Right atrium auricular region (tissue), 2 donors: ENCODE measurements around the gene IRF2. TPM values are rescaled to one million over a fixed set of nuclear protein-coding genes. Genes with fewer than 3 reads are reported as not detected.

Experiments used
- DNase-seq: peaks from one replicate; pipeline ENCODE4 v3.0.0-alpha.2; 2019; ENCODE audit warnings: low spot score
- H3K27ac ChIP-seq, 2 donors: fragments of 200-600 bp; sonication (generic); 1 replicate in 1 of 2; 2 replicates in 1 of 2; pipeline ENCODE4 v1.5.1; 2016 to 2019
- H3K27me3 ChIP-seq, 2 donors: fragments of 200-600 bp; sonication (generic); one replicate each; pipeline versions ENCODE4 v1.5.1 to v1.6.0; 2017 to 2019
- H3K36me3 ChIP-seq: fragments of 200-600 bp; sonication (generic); one replicate; pipeline ENCODE4 v1.5.1; 2016
- H3K4me1 ChIP-seq, 2 donors: fragments of 200-600 bp; sonication (generic); one replicate each; pipeline versions ENCODE4 v1.5.1 to v1.6.0; 2017 to 2019
- H3K4me3 ChIP-seq, 2 donors: fragments of 200-600 bp; sonication (generic); 1 replicate in 1 of 2; 2 replicates in 1 of 2; pipeline ENCODE4 v1.5.1; 2017 to 2019; ENCODE audit warnings: mild to moderate bottlenecking in 1 of 2, moderate library complexity in 1 of 2
- H3K9me3 ChIP-seq, 2 donors: fragments of 200-600 bp; sonication (generic); one replicate each; pipeline ENCODE4 v1.5.1; 2019
- CTCF ChIP-seq, 2 donors: fragments of 200-600 bp; sonication (generic); IDR thresholded peaks; one replicate each; pipeline ENCODE4 v1.5.1; 2019; ENCODE audit warnings: antibody characterized with exemption in 2 of 2
- total RNA-seq, 2 donors: library from RNA; depleted of rRNA; stranded (reverse); fragments of >200 nt; gene quantifications; one replicate each; pipeline ENCODE4 v1.1.0, GENCODE V29; 2016

The IRF2 gene
- total RNA-seq, 2 donors from 2014 or later = 17.7 to 24.5 TPM

GRCh38 chr4:184423003-184423686 lies 51.2 kb downstream of the IRF2 start:
- H3K27me3 ChIP-seq = no peaks in the 10 kb centered on the region
- no peak overlapping the region for H3K4me3 ChIP-seq
- H3K9me3 ChIP-seq = peaks cover 0 to 5% of the 10 kb centered on the region in 2 donors
- no peak overlapping the region for H3K27ac ChIP-seq
- no peak for TF ChIP-seq CTCF (IDR thresholded peaks at IDR 0.05)
- DNase-seq = no peak
- peaks cover 0 to 54% of the 10 kb centered on the region in 2 donors for H3K4me1 ChIP-seq
- H3K36me3 ChIP-seq = peaks cover 45% of the 10 kb centered on the region

GRCh38 chr4:184422378-184422777 lies 52.0 kb downstream of the IRF2 start:
- Histone ChIP-seq H3K27ac (no peak overlapping the region), H3K27me3 (no peaks in the 10 kb centered on the region), H3K4me3 (no peak overlapping the region), H3K36me3 (peaks cover 45% of the 10 kb centered on the region), H3K9me3 (peaks cover 0 to 5% of the 10 kb centered on the region in 2 donors), H3K4me1 (peaks cover 0 to 54% of the 10 kb centered on the region in 2 donors)
- no peak for TF ChIP-seq CTCF (IDR thresholded peaks at IDR 0.05)
- no peak for DNase-seq

GRCh38 chr4:184421533-184422155 lies 52.7 kb downstream of the IRF2 start:
- no peak for TF ChIP-seq CTCF (IDR thresholded peaks at IDR 0.05)
- Histone ChIP-seq H3K4me1 (peaks cover 0 to 57% of the 10 kb centered on the region in 2 donors), H3K4me3 (no peak overlapping the region), H3K27me3 (no peaks in the 10 kb centered on the region), H3K27ac (no peak overlapping the region), H3K36me3 (peaks cover 41% of the 10 kb centered on the region), H3K9me3 (peaks cover 0 to 5% of the 10 kb centered on the region in 2 donors)
- no peak for DNase-seq

- no peak overlapping the region for H3K27ac ChIP-seq
- peaks cover 0 to 57% of the 10 kb centered on the region in 2 donors for H3K4me1 ChIP-seq
- peaks cover 36% of the 10 kb centered on the region for H3K36me3 ChIP-seq
- TF ChIP-seq CTCF (IDR thresholded peaks at IDR 0.05) = no peak
- H3K27me3 ChIP-seq = no peaks in the 10 kb centered on the region
- H3K4me3 ChIP-seq = no peak overlapping the region
- H3K9me3 ChIP-seq = peaks cover 0 to 5% of the 10 kb centered on the region in 2 donors
- DNase-seq = no peak
Measured at GRCh38 chr4:184420881-184421416, 53.4 kb downstream of the IRF2 start.

GRCh38 chr4:184420402-184420801 lies 53.9 kb downstream of the IRF2 start:
- no peaks in the 10 kb centered on the region for H3K27me3 ChIP-seq
- peaks cover 0 to 5% of the 10 kb centered on the region in 2 donors for H3K9me3 ChIP-seq
- no peak for TF ChIP-seq CTCF (IDR thresholded peaks at IDR 0.05)
- DNase-seq = no peak
- peaks cover 34% of the 10 kb centered on the region for H3K36me3 ChIP-seq
- no peak overlapping the region for H3K4me3 ChIP-seq
- H3K4me1 ChIP-seq = peaks cover 0 to 51% of the 10 kb centered on the region in 2 donors
- H3K27ac ChIP-seq = no peak overlapping the region
